ENCODE results near the gene ZNF587B.

DNA sequence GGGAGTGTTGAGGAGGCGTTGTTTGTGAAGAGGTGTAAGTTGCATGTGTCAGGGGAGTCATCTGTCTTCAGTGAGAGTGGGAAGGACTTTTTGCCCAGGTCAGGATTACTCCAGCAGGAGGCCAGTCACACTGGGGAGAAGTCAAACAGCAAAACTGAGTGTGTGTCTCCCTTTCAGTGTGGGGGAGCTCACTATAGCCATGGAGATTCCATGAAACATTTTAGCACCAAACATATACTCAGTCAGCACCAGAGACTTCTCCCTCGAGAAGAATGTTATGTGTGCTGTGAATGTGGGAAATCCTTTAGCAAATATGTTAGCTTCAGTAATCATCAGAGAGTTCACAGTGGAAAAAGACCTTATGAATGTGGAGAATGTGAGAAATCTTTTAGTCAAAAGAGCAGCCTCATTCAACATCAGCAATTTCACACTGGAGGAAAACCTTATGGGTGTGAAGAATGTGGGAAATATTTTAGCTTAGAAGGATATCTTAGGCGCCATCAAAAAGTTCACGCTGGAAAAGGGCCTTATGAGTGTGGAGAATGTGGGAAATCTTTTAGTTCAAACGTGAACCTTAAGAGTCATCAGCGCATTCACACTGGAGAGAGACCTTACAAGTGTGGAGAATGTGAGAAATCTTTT lies 11.1 kb downstream of the ZNF587B start:
- TF ChIP-seq, protein P1, sequence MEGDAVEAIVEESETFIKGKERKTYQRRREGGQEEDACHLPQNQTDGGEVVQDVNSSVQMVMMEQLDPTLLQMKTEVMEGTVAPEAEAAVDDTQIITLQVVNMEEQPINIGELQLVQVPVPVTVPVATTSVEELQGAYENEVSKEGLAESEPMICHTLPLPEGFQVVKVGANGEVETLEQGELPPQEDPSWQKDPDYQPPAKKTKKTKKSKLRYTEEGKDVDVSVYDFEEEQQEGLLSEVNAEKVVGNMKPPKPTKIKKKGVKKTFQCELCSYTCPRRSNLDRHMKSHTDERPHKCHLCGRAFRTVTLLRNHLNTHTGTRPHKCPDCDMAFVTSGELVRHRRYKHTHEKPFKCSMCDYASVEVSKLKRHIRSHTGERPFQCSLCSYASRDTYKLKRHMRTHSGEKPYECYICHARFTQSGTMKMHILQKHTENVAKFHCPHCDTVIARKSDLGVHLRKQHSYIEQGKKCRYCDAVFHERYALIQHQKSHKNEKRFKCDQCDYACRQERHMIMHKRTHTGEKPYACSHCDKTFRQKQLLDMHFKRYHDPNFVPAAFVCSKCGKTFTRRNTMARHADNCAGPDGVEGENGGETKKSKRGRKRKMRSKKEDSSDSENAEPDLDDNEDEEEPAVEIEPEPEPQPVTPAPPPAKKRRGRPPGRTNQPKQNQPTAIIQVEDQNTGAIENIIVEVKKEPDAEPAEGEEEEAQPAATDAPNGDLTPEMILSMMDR (IDR thresholded peaks at IDR 0.05): no peak
- TF ChIP-seq EP300 (IDR thresholded peaks at IDR 0.05): no peak

Data from esophagus muscularis mucosa (tissue), 3 donors.